Epithelial cell of esophagus (primary cell): ENCODE data around the gene CLCA4.

Experiments used
- DNase-seq: peaks from one replicate; pipeline ENCODE4 v3.0.0; 2010; ENCODE audit warnings: low read depth
- H3K4me3 ChIP-seq: 2 replicates; pipeline ENCODE4 v1.5.1; 2011; ENCODE audit warnings: mild to moderate bottlenecking, low read length, control low read depth
- CTCF ChIP-seq: IDR thresholded peaks from 2 replicates; pipeline ENCODE4 v1.5.1; 2011; ENCODE audit warnings: low read depth, mild to moderate bottlenecking, low read length, control low read depth, inconsistent platforms; ENCODE audit not compliant: insufficient read depth; ENCODE audit errors: missing control alignments

CLCA4 gene

GRCh38 chr1:86573763-86574484 lies 27.0 kb downstream of the CLCA4 start:
- DNase-seq = no peak
- H3K4me3 ChIP-seq = no peak overlapping the region
- TF ChIP-seq CTCF = no peak

GRCh38 chr1:86581231-86581630 lies 34.4 kb downstream of the CLCA4 start:
- H3K4me3 ChIP-seq = no peak overlapping the region
- DNase-seq = no peak
- no peak for TF ChIP-seq CTCF

DNA sequence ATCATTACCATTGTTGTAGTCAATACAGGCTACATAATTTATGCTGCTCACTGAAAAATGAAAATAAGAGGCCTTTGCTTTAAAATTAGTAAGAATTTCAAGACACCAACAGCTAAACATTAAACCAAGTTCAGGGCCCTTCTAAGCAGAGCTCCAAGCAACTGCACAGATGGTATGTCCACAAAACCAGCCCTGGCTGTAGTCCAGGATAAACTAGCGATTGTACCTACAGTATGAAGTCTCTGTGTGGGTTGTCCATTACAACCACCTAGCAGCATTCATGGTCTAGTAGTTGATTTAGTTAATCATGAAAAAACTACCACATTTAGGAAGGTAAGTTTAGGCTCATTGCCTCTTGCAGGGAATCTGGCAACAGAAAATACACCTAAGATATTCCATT lies 35.3 kb downstream of the CLCA4 start:
- no peak for DNase-seq
- no peak for TF ChIP-seq CTCF
- H3K4me3 ChIP-seq = no peak overlapping the region

DNA sequence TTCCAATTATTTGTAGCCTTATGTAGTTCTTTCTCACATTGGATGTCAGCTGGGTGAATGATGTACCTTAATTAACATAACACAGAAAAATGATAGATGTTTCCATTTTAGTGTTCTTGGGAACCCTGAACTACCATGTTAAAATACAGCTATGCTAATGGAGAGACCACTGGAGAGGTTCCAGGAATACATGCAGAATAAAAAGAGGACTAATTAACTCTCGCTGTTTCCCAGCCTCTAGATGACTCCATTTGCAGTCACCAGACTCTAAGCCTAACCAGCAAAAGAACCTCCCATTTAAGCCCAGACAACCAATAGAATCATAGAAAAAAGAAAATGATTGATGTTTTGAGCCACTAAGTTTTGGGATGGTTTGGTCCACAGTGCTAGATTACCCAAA lies 36.2 kb downstream of the CLCA4 start:
- DNase-seq = no peak
- no peak for TF ChIP-seq CTCF
- no peak overlapping the region for H3K4me3 ChIP-seq

DNA sequence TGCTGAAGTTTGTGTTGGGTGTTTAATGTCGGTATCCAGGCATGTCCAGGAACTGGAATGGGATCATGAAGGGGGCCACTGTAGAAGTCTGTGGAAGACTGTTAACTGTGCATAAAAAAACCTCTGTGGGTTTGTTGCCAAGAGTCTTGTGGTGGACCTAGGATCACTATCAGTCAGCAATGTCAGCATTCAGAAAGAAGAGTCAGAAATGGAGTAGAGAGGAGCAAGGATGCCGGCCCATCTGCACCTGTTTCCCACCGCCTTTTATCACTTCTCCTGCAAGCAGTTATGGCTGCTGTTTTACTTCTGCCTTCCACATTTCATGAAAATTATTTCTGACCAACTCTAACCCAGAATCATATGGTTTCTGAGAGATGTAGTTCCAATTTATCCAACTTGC lies 36.7 kb downstream of the CLCA4 start:
- no peak for TF ChIP-seq CTCF

DNA sequence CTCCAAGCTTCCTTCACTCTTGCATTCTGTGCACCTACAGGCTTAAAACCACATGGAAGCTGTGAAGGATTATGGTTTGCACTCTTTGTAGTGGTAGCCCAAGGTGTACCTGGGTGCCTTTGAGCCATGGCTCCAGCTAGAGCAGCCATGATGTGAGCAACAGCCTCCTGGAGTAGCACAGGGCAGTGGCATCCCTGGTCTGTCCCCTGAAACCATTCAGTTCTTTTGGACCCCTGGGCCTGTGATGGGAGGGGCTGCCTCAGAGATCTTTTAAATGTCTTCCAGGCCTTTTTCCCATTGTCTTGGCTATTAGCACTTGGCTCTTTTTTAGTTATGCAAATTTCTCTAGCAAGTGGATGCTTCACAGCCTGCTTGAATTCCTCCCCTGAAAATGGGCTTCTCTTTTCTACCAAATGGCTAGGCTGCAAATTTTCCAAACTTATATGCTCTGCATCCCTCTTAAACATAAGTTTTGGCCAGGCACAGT lies 47.4 kb downstream of the CLCA4 start:
- no peak overlapping the region for H3K4me3 ChIP-seq
- no peak for TF ChIP-seq CTCF
- DNase-seq = no peak

More for the DNA sequence above, 36.7 kb downstream of the CLCA4 start:
- H3K4me3 ChIP-seq = no peak overlapping the region
- no peak for DNase-seq

DNA sequence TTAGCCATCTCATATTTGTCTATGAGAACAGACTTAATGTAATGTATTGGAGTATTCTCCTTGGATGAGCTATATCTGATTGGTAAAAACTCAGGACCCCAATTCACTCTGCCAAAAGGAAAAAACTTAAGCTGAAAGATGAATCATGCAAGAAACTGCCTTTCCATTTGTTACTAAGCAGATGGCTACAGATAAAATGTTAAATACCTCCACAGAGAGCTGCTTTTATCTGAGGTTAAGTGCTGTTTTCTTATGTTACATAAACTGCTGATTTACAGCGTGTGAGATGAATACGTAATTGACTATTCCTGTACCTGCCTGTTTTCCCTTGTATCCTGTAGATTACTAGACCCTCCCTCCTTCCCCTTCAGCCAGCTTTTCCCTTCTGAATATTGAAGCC lies 49.3 kb downstream of the CLCA4 start:
- no peak overlapping the region for H3K4me3 ChIP-seq
- DNase-seq = no peak
- no peak for TF ChIP-seq CTCF
